KMS-11 (cell line): ENCODE data around the gene ZNF26.

Experiments used
- H2AFZ ChIP-seq: fragments of 200-600 bp; sonication (generic); 2 replicates; pipeline ENCODE4 v1.6.1; 2016; ENCODE audit warnings: antibody characterized with exemption, mixed run types, low read depth
- H3K27ac ChIP-seq: fragments of 200-600 bp; sonication (generic); 2 replicates; pipeline ENCODE4 v1.6.1; 2016; ENCODE audit warnings: mild to moderate bottlenecking, mixed run types
- H3K27me3 ChIP-seq: fragments of 200-600 bp; sonication (generic); 2 replicates; pipeline ENCODE4 v1.6.1; 2017; ENCODE audit warnings: mild to moderate bottlenecking, low read depth, mixed run types, moderate library complexity; ENCODE audit not compliant: insufficient read depth
- H3K36me3 ChIP-seq: fragments of 200-600 bp; sonication (generic); 2 replicates; pipeline ENCODE4 v1.6.1; 2017; ENCODE audit warnings: mild to moderate bottlenecking, mixed run types; ENCODE audit not compliant: insufficient read depth
- H3K4me1 ChIP-seq: fragments of 200-600 bp; sonication (generic); 2 replicates; pipeline ENCODE4 v1.6.1; 2016; ENCODE audit warnings: mild to moderate bottlenecking, low read depth, mixed run types; ENCODE audit not compliant: poor library complexity, severe bottlenecking
- H3K4me2 ChIP-seq: fragments of 200-600 bp; sonication (generic); 2 replicates; pipeline ENCODE4 v1.7.0; 2016; ENCODE audit warnings: mild to moderate bottlenecking, mixed run types
- H3K4me3 ChIP-seq: fragments of 200-600 bp; sonication (generic); IDR thresholded peaks from 2 replicates; pipeline ENCODE4 v1.6.1; 2017; ENCODE audit warnings: low read depth, low read length, mixed read lengths; ENCODE audit not compliant: insufficient read depth
- H3K79me2 ChIP-seq: fragments of 200-600 bp; sonication (generic); 2 replicates; pipeline ENCODE4 v1.6.1; 2016; ENCODE audit warnings: low read depth, mixed run types; ENCODE audit not compliant: insufficient read depth
- H3K9ac ChIP-seq: fragments of 200-600 bp; sonication (generic); 2 replicates; pipeline ENCODE4 v1.6.1; 2016; ENCODE audit warnings: mild to moderate bottlenecking, mixed run types
- H4K20me1 ChIP-seq: fragments of 200-600 bp; sonication (generic); 2 replicates; pipeline ENCODE4 v1.6.1; 2016; ENCODE audit warnings: mild to moderate bottlenecking, mixed run types; ENCODE audit not compliant: insufficient read depth
- TF ChIP-seq, protein P1 (sequence below): fragments of 200-600 bp; sonication (generic); conservative IDR thresholded peaks from 2 replicates; pipeline ENCODE4 v1.6.1; 2017; ENCODE audit warnings: low read depth, mild to moderate bottlenecking, antibody characterized with exemption, low read length, moderate library complexity, mixed read lengths

The ZNF26 gene

DNA sequence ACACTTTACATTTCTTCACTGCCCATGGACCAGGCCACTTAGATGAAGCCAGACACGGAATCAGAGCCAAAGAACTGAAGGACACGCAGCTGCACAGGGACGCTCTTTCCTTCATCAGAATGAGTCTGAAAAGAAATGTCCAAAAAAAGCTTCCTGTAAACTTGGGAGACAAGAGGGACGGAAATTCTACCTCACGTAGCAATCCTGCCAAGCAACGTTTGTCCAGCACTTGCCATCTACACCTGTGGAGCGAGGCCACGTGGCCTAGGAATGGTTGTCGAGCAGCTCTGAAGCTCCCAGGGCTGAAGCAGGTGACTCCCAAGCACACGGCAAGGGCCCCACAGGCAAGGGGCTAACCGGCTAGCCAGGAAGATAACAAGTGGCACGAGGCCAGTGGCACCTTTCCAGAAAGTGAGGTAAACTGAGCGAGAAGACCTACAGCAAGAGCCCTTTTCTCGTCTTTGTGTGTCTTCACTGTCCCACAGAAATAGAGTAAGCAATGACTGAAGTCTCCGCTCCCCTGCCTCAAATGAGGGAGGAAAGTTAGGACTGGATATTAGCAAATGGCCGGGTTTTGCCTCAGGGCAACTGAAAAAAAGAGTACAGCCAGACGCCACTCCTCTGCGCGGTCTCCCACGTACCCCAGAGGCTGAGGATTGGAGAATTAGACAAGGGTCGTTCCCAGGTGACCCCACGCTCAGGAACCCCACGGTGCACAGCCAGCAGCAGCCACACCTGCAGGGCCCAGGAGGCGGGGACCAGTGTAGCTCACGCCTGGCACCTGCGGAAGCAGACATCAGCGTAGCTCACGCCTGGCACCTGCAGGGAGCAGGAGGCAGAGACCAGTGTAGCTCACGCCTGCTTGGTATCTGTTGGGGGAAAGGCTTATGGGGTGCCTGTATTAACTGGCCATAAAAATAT is 37.8 kb upstream of the ZNF26 start:
- Histone ChIP-seq H3K79me2 (no peaks in the 10 kb centered on the region), H3K4me2 (no peak overlapping the region), H2AFZ (no peak overlapping the region), H4K20me1 (no peaks in the 10 kb centered on the region), H3K4me1 (no peaks in the 10 kb centered on the region), H3K36me3 (no peaks in the 10 kb centered on the region), H3K4me3 (no peak overlapping the region), H3K9ac (no peak overlapping the region), H3K27ac (no peak overlapping the region), H3K27me3 (no peaks in the 10 kb centered on the region)
- TF ChIP-seq, protein P1, sequence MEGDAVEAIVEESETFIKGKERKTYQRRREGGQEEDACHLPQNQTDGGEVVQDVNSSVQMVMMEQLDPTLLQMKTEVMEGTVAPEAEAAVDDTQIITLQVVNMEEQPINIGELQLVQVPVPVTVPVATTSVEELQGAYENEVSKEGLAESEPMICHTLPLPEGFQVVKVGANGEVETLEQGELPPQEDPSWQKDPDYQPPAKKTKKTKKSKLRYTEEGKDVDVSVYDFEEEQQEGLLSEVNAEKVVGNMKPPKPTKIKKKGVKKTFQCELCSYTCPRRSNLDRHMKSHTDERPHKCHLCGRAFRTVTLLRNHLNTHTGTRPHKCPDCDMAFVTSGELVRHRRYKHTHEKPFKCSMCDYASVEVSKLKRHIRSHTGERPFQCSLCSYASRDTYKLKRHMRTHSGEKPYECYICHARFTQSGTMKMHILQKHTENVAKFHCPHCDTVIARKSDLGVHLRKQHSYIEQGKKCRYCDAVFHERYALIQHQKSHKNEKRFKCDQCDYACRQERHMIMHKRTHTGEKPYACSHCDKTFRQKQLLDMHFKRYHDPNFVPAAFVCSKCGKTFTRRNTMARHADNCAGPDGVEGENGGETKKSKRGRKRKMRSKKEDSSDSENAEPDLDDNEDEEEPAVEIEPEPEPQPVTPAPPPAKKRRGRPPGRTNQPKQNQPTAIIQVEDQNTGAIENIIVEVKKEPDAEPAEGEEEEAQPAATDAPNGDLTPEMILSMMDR: no peak

DNA sequence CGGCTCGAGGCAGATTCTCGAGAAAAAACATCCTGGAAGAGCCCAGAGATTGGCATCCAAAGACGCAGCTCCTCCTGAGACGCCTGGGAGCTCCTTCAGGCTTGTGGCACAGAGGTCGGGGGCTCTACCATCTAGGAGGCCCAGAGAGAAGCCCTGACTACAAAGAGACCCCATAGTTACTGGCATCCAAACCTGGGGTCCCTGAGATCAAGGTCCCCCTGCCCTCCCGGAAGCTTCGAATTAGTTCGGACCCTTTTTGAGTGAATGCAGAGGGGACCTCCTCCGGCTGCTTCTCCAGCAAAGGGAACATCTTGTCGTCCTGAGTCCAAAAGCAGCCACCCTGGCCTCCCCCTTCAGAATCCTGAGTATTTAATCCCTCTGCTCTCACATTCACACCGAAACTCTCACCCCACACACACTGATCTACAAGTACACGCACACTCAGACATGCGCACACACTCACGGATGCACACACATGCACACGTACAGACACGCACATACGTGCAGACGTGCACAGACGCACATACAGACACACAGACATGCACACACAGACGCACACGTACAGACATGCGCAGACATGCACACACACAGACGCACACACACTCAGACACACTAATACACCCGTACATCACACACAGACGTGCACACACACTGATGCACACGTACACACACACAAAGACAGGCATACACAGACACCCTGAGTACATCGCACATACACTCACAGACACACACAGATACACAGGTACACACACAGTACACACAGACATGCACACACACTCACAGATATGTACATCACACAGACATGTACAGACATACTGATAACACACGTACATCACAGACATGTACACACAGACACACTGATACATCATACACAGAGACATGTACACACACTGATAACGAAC is 36.0 kb upstream of the ZNF26 start:
- H3K4me3 ChIP-seq: no peak overlapping the region
- H3K36me3 ChIP-seq: no peaks in the 10 kb centered on the region
- H3K27me3 ChIP-seq: no peaks in the 10 kb centered on the region
- no peaks in the 10 kb centered on the region for H3K79me2 ChIP-seq
- no peaks in the 10 kb centered on the region for H4K20me1 ChIP-seq
- no peak overlapping the region for H3K4me2 ChIP-seq
- no peak overlapping the region for H2AFZ ChIP-seq
- no peaks in the 10 kb centered on the region for H3K4me1 ChIP-seq
- TF ChIP-seq, protein P1: no peak
- no peak overlapping the region for H3K27ac ChIP-seq
- no peak overlapping the region for H3K9ac ChIP-seq

DNA sequence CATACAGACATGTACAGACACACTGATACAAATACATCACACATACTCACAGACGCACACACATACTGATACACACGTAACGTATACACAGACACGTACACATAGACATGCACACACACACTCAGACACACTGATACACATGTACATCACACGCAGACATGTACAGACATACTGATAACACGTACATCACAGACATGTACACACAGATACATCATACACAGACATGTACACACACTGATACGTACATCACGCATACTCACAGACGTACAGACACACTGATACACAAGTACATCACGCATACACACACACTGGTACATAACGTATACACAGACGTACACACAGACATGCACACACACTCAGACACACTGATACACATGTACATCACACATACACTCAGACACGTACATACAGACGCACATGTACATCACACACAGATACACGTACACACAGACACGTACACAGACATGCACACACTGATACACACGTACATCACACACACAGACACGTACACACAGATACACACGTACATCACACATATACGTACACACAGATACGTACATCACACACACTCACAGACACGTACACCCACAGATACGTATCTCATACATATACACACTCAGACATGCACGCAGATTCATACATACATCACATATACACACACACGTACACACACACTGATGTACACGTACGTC is 35.2 kb upstream of the ZNF26 start:
- Histone ChIP-seq H2AFZ (no peak overlapping the region), H3K79me2 (no peaks in the 10 kb centered on the region)
- TF ChIP-seq, protein P1: no peak

DNA sequence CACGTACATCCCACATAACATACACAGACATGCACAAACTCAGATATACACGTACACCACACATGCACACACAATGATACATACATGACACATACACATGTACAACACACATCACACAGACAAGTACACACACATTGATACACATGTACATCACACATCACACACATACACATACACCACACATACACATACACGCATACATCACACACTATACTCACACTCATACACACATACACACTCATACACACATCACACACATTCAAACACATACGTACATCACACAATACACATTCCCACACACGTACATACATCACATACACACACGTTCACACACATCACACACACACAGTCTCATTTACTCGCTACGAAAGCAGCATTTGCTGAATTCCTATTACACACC is 34.5 kb upstream of the ZNF26 start:
- Histone ChIP-seq H3K4me1 (no peaks in the 10 kb centered on the region), H3K4me2 (no peak overlapping the region), H2AFZ (no peak overlapping the region), H3K27me3 (no peaks in the 10 kb centered on the region), H3K36me3 (no peaks in the 10 kb centered on the region), H3K4me3 (no peak overlapping the region), H4K20me1 (no peaks in the 10 kb centered on the region), H3K79me2 (no peaks in the 10 kb centered on the region), H3K27ac (no peak overlapping the region), H3K9ac (no peak overlapping the region)
- TF ChIP-seq, protein P1: no peak

More for the DNA sequence above, 35.2 kb upstream of the ZNF26 start:
- Histone ChIP-seq H3K4me3 (no peak overlapping the region), H3K4me1 (no peaks in the 10 kb centered on the region), H3K9ac (no peak overlapping the region), H4K20me1 (no peaks in the 10 kb centered on the region), H3K27ac (no peak overlapping the region), H3K36me3 (no peaks in the 10 kb centered on the region), H3K27me3 (no peaks in the 10 kb centered on the region), H3K4me2 (no peak overlapping the region)
